Measurements from ENCODE around the gene IRX3.

The IRX3 gene

DNA sequence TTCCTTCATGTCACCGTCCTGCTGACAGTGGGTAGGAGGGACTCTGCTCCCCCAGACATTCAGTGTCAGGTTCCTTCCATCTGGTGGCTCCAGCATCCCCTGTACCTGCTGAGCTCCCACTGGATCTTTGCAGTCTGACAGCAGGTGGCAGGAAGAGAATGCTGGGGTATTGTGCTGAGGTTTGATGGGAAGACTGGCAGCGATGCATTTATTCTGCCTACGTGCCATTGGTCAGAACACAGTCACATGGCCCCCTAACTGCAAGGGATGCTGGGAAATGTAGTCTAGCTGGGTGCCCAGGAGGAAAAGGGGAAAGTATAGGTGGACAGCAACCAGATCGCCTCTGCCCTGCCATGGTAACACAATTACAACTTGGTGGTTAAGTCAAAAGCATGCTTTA, 44.4 kb downstream of the IRX3 start:
- Mint-ChIP-seq H3K27ac (no peak overlapping the region), H3K27me3 (peaks cover 19% of the 10 kb centered on the region), H3K4me3 (no peak overlapping the region), H3K4me1 (no peaks in the 10 kb centered on the region), H3K9me3 (peaks cover 2% of the 10 kb centered on the region), H3K36me3 (no peaks in the 10 kb centered on the region)
- DNase-seq, result no peak
- CTCF ChIA-PET, result no interaction called here

DNA sequence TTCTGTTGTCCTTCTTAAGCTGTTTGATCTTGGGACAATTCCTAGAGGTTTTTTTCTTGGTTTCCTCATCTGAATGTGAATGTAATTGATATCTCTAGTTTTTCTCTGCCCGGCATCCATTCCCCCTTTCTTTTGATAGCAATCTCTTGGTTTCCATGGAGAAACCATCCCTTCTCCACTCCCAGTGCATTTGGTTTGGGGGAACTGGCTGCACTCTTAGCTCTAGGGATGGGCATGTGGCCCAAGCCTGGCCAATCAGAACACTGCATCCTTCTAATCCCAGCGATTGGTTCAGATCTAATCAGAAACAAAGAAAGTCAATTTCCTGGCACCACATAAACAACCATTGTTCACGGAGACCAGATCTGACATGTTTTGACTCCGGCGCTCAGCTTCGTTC, 45.1 kb downstream of the IRX3 start:
- Mint-ChIP-seq H3K9me3 (peaks cover 2% of the 10 kb centered on the region), H3K27me3 (peaks cover 17% of the 10 kb centered on the region), H3K4me1 (no peaks in the 10 kb centered on the region), H3K36me3 (no peaks in the 10 kb centered on the region), H3K4me3 (no peak overlapping the region), H3K27ac (no peak overlapping the region)
- CTCF ChIA-PET, result no interaction called here
- DNase-seq, result no peak

DNA sequence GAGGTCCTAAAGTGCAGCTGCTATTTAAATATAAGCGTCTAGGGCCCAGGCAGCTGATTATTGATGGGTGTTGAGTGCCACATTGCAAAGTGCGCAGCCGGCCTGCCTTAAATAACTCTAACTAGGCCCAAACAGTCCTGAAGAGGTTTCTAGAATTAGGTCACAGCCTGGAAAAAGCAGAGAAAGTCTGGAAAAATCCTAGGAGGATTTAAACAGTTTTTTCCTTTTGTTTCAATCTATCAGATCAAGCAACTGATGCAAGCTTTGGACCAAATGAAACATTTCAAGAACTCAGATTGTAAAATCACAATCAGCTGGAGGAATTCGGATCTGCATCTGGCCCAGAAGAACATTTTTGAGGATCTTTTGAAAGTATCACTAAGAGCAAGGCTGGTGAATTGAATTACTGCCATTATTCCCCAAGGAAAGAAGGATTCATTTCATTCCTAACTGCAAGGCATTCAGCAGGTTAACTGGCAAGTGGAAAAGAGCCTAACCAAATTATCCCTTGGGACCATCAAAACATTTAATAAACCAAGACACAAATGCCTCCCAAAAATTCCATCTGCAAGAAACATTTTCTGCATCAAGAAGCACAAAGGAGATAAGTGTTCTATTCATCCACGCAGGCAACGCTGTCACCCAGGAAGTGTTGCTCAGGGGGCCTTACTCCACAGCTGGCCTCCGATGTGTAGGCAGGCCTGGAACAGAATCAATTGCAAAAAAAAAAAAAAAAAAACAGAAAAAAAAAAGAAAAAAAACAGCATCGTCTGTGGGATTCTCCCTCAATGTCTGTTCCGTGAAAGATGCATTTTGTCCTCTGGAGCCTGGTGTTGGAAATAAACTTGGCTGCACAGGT, 46.1 kb downstream of the IRX3 start:
- DNase-seq, result no peak
- Mint-ChIP-seq H3K36me3 (no peaks in the 10 kb centered on the region), H3K27me3 (peaks cover 15% of the 10 kb centered on the region), H3K4me3 (no peak overlapping the region), H3K4me1 (no peaks in the 10 kb centered on the region), H3K9me3 (no peaks in the 10 kb centered on the region), H3K27ac (no peak overlapping the region)
- CTCF ChIA-PET, result no interaction called here

DNA sequence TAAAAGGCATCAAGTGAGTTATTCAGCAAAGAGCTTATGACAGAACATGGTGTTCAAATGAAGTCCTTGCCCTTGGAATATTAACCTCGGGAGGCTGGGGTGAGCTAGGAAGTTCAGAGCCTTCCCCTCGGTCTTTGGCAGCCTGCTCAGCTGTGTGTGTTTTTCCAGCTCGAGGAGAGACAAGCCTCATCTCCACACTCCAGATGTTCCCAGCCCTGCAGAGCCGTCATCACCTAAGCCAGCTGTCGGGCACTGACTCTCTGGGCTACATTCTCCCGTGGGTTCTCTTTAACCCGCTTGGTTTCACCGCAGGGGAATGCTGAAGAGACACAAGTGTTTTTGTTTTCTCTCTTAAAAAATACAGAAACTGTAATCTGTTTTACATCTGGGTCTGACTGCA, 47.1 kb downstream of the IRX3 start:
- no peaks in the 10 kb centered on the region for H3K9me3 Mint-ChIP-seq
- CTCF ChIA-PET, result no interaction called here

DNA sequence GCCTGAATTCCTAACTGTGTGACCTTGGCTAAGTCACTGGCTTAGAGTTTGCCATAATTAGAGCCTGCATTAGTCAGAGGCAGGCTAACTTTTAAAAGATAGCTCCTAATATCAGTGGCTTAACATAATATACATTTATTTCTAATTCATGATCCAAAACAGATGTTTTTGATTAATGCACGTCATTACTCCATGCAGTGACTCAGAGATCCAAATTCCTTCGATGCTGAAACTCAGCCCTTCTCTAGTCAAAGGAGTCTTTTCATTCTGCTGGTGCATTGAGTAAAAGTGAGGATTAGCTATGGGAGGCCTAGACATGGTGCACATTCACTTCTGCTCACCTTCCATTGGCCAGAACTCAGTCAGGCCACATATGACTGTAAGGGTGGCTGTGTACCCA, 49.8 kb downstream of the IRX3 start:
- H3K9me3 Mint-ChIP-seq, result no peaks in the 10 kb centered on the region
- no peaks in the 10 kb centered on the region for H3K4me1 Mint-ChIP-seq
- DNase-seq, result no peak
- H3K36me3 Mint-ChIP-seq, result no peaks in the 10 kb centered on the region
- no peak overlapping the region for H3K27ac Mint-ChIP-seq
- CTCF ChIA-PET, result no interaction called here
- H3K27me3 Mint-ChIP-seq, result peaks cover 6% of the 10 kb centered on the region
- no peak overlapping the region for H3K4me3 Mint-ChIP-seq

More for the DNA sequence above, 47.1 kb downstream of the IRX3 start:
- H3K36me3 Mint-ChIP-seq, result no peaks in the 10 kb centered on the region
- peaks cover 14% of the 10 kb centered on the region for H3K27me3 Mint-ChIP-seq
- no peak overlapping the region for H3K4me3 Mint-ChIP-seq
- H3K4me1 Mint-ChIP-seq, result no peaks in the 10 kb centered on the region
- H3K27ac Mint-ChIP-seq, result no peak overlapping the region
- DNase-seq, result no peak

DNA sequence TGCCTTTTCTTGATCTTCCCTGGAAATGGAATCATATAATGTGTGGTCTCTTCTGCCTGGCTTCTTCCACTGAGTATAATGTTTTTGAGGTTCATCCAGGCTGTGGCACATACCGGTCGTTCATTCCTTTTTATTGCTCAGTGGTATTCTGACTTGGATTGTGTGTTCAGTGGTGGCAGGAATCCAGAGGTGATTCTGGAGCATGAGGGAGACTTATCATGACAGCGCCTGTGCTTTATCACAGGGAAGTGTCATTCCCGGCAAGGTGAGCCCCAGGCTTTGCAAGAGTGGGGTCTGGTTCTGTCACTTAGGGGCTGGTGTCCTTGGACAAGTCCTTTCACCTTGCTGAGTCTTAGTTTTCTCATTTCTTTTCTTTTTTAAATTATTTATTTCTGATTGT, 53.0 kb downstream of the IRX3 start:
- Mint-ChIP-seq H3K4me1 (no peaks in the 10 kb centered on the region), H3K36me3 (no peaks in the 10 kb centered on the region), H3K4me3 (no peak overlapping the region), H3K27me3 (no peaks in the 10 kb centered on the region), H3K27ac (no peak overlapping the region), H3K9me3 (no peaks in the 10 kb centered on the region)
- CTCF ChIA-PET, result no interaction called here
- no peak for DNase-seq
